HG02938 (cell line): ENCODE measurements around the gene PPP1R15B.

Experiments used
- ATAC-seq: cut with Tn5 transposase; IDR thresholded peaks from one replicate; pipeline ENCODE4 v1.9.1; 2021; ENCODE audit warnings: mild to moderate bottlenecking, moderate library complexity; ENCODE audit not compliant: unreplicated experiment

Gene PPP1R15B

GRCh38 chr1:204411451-204412204, at the start of gene PPP1R15B:
PPP1R15B (minus strand) TSS chr1:204411817; CDS start chr1:204411411, 406 bp downstream.
- ATAC-seq = peak; percentile 86

DNA sequence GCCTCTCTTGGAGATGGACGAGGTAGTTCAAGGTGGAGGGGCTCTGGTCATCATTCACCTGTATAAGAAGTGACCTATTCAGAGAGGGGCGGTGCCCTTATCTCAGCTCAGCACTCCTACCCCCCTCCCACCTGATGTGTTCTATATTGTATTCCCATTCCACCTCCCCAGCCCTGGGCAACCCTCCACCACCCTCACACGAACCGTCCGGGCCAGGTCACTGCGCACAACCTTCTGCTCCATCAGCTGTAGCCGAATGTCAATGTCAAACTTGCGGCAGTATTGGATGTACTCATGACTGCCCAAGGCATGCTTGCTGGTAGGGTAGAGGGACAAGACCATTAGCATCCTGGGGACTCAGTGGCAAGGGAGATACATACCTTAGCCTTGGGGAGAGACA, 48.7 kb upstream of the PPP1R15B start:
- ATAC-seq = no peak

DNA sequence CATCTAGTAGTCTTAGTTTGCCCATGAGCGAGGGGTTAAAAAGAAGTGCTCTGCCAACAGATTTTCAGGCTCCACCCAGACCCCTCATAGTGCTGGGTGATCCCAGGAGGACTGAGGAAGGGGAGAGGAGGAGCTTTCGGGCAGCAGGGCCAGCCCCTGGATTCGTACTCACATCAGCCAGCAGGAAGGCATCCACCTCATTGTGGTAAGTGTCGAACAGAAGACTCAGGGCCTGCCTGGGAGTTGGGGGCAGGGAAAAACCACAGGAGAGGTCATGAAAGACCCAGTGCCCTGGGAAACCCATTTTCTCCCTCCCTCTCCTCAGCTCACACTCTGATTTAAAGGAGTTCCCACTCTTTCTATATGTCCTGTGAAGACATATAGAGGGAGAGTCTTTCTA, 48.1 kb upstream of the PPP1R15B start:
- no peak for ATAC-seq

DNA sequence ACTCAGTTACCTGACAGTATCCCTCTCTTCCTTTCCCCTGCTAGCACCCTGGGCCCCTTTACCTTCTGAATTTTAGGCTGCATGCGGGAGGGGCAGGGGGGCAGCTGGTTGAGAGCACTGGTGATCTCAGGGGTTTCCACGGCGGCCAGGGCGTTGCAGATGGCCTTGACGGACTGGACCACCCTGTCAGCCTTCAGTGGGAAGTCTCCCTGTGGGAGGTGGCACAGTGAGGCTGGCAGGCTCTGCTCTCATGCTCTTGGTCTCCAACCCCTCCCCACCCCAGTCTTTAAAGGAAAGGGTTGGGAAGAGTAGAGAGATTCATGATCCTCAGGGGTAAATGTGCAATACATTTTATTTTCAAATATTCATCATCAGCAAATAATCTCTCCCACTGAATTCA, 46.0 kb upstream of the PPP1R15B start:
- no peak for ATAC-seq

- ATAC-seq = no peak
These were observed 45.3 kb upstream of the PPP1R15B start for GRCh38 chr1:204456826-204457442.

GRCh38 chr1:204455831-204456145, 44.2 kb upstream of the PPP1R15B start:
- ATAC-seq = no peak

DNA sequence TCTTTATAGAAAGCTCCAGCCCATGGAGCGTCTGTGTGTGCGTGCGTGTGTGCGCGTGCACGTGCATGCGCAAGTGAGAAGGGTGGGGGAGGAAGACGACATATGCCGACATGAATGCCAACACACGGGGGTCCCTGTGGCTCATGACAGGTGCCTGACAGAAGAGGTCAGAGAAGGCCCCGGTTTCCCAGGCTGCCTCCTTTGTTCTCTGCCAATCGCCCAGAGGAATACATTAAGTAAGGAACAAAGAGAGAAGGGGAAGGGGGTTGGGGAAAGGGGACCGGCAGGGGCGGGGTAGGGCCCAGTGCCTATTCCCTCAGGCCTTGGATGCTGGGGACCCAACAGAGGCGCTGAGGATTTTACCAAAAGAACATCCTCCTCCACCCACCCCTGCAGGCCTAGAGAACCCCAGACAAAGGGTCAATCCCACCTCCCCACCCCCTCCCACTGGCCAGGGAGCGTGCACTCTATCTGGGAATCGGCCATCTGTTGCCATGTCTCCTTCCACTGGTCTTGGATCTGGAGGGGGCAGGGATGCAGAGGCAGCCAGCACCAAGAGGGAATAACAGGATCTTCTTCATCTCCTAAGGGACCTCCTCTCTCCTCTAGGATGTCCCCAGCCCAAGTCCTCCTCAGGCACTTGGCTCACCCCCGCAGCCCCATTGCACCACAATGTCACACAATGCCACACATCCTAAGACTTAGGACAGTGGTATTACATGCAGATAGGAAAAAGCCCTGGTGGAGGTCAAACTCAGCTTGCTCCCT, 43.6 kb upstream of the PPP1R15B start:
- no peak for ATAC-seq

GRCh38 chr1:204454476-204454875, 42.9 kb upstream of the PPP1R15B start:
- ATAC-seq = no peak

DNA sequence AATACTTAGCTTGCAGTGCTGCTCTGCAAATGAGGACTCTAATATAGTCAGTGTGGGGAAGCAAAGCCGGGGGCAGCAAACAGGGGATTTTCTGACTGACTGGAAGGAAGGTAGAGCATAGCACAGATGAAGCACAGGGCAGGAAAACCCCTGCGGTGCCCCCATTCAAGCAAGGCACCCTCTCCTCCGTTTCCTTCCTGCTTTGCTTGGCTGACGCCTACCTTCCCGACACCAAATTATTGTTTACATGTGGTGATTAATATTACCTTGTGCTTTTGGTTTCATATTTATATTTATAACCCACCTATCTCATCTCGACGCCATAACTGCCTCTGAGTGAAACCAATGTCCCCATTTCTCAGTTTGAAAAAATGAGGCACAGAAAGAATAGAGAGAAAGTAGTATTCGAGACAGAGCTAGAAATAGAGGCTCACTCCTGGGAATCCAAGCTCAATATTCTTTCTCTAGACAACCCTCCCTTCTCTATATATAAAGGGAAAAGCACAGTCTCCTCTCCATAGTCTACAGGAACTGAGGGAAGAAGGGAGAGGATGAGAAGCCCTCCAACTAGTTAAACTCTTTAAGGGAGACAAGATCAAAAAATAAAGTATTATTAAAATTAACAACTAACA, 41.6 kb upstream of the PPP1R15B start:
- ATAC-seq = peak; percentile 71

DNA sequence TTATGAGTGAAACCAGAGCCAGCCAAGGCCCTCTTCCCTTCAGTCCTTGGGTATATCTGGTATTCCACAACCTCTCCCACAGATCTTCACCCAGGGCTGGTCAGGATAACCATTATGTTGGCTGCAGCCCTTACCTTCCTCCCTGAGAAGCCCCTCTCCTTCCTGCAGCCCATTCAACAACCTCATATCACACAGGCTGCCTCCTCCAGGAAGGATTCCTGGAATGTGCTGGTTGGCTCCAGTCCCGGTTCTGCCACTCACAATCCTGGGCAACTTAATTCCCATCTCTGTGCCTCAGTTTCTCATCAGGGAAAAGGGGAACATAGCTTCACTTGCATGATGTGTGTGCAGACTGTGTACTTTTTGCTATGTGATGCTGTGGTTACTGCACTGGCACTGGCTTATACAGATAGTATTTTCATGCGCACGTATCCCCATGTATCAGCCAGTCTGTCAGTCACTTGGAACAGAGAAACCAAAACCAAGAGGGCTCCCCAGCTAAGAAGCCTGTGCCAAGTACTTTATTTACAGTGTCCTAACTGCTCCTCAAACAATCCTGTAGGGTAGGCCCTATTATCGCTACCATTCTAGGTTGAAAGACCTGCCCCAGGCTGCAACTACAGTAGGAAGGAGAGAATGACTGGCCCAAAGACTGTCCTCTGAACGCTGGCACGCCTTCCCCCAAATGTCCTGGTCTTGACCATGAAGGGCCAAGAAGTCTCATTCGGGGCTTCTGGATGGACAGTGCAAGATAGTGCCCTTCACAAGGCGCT, 39.9 kb upstream of the PPP1R15B start:
- no peak for ATAC-seq

GRCh38 chr1:204450461-204451257, 39.0 kb upstream of the PPP1R15B start:
- ATAC-seq = no peak

GRCh38 chr1:204449678-204450280, 38.2 kb upstream of the PPP1R15B start:
- ATAC-seq = no peak

DNA sequence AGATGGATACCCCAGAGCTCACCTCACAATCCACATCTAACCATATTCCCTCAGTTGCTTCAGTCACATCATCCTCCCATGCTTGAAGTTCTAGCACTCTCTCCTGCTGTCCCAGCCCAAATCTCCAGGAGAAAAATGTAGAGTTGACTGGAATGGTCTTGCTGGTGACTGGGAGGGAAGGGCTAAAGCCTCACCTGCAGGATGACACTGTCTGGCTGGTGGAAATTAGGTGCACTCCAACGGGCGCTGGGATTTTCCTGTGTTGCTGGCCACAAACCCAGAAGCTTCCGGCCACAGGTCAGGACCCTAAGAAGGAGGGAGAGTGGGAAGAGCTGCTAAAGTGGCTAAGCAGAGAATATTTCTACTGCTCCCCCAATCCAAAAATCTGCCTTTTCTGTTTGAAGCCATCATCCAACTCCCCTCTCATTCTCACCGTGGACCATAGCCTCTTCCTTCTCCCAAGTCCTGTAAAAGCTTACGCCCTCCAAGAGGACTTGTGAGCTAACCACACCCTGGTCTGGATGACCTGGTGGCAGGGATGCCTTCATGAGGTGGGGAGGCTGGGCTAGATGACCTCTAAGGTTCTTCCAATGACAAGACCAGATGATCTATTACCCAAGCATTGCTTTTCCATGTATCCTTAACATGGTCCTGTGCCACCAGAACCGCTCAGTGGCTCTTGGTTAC, 37.5 kb upstream of the PPP1R15B start:
- ATAC-seq = no peak

- no peak for ATAC-seq
These were observed 36.8 kb upstream of the PPP1R15B start for GRCh38 chr1:204448344-204448964.

DNA sequence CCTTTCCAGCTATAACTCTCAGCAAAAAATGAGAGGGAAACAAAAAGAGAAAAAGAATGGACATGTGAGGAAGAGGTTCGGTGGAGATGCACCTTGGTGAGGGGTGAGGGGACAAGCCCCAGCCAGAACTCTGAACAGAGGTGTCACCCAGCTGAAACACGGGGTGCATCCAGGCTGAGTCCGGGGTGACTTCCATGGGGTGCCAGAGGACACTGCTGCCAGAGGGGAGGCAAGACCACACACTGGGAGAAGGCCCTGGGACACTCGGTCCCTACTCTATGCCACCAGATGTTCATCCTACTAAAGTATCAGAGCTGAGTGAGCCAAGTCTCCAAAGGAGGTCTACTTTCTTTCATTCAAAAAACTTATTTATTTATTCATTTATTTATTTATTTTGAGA, 36.1 kb upstream of the PPP1R15B start:
- ATAC-seq = no peak

DNA sequence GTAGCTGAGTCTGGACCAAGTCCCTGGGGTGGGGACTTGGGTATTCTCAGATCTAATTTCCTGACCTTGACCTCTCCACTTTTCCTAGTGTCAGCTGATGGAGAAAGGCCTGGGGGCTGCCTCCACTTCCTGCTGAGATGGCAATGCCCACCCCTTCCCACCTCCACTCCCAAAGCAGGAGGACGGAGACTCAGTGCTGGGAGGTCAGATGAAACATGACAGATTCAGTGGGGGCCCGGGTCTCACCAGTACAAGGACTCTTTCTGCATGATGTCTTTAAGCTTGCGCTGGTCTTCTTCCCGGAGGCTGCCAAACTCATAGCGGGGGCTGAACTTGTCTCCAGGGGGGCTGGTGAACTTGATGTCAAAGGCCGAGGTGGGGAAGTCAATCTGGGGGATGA, 35.6 kb upstream of the PPP1R15B start:
- ATAC-seq = no peak

DNA sequence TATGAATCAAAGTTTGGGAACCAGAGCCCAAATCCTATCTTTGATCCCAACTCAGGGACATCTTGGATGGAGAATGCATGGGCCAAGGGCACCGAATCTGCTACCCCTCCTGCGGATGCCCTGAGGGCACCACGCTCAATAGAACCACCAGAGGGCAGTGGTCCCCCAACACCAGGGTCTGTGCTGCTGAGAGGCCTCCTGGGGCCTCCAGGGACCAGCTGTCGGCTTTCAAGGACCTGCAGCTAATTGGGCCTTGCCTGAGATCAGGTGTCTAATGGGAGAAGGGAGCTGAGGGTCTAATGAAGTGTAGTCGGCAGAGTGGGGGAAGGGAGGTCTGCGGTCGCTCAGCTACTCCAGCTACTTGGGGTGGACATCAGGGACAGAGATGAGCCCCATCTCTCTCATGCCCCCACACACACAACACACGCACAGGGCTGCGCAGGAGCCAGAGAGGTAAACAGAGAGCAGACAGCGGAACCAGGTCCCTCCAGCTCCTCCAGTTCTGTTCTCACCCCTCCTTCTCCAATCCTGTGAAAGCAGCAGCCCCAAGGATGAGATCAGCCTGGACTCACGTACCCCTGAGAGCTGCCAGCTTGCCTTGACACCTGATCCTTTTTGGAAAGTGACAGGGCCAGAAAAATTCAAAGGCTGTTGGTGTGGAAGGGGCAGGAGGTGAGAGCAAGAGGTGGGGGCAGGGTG, 34.9 kb upstream of the PPP1R15B start:
- ATAC-seq = no peak

- ATAC-seq = no peak
These were observed 34.3 kb upstream of the PPP1R15B start for GRCh38 chr1:204445860-204446412.
